ENCODE measurements around the gene NAV3.

The NAV3 gene

GRCh38 chr12:77932216-77932615 is 101.5 kb downstream of the NAV3 start:
- no peak overlapping the region for H3K9ac ChIP-seq (ENCODE audit: low read depth, low read length, poor library complexity)
- H3K79me1 ChIP-seq (ENCODE audit: low read depth, low read length): no peaks in the 10 kb centered on the region
- no peaks in the 10 kb centered on the region for H3K4me1 ChIP-seq (ENCODE audit: control insufficient read depth in 2 of 2, insufficient read depth in 1 of 2, low read depth in 1 of 2, low read length in 2 of 2)
- no CpG with 5 or more reads among the region's 2 CpGs for WGBS, 2 donors (ENCODE audit: extremely low coverage in 2 of 2, insufficient read length in 2 of 2, insufficient replicate concordance in 1 of 2)
- no peak overlapping the region for H3K4ac ChIP-seq (ENCODE audit: low read length)
- H3K4me3 ChIP-seq (ENCODE audit: low read length in 2 of 2): no peak overlapping the region
- no peak overlapping the region for H3K18ac ChIP-seq (ENCODE audit: low read length)
- H3K23ac ChIP-seq (ENCODE audit: low read depth, low read length, poor library complexity): no peak overlapping the region
- H2BK12ac ChIP-seq (ENCODE audit: low read length): no peak overlapping the region
- no peak overlapping the region for H4K8ac ChIP-seq (ENCODE audit: low read depth, low read length)
- H4K91ac ChIP-seq (ENCODE audit: low read depth, low read length, poor library complexity): no peak overlapping the region
- no peak overlapping the region for H2AK5ac ChIP-seq (ENCODE audit: low read depth, low read length)
- H3K27ac ChIP-seq (replicated peaks; ENCODE audit: low read length): no peak overlapping the region
- no peaks in the 10 kb centered on the region for H3K9me3 ChIP-seq (replicated peaks in 1 of 2; ENCODE audit: control insufficient read depth in 2 of 2, insufficient read depth in 1 of 2, low read depth in 1 of 2, low read length in 2 of 2)
- no peak overlapping the region for H2BK120ac ChIP-seq (ENCODE audit: low read depth, low read length)
- H3K14ac ChIP-seq (ENCODE audit: low read length): no peak overlapping the region
- no peak overlapping the region for H2BK15ac ChIP-seq (ENCODE audit: low read length)
- no peak overlapping the region for H2BK5ac ChIP-seq (ENCODE audit: low read length)
- no peaks in the 10 kb centered on the region for H3K36me3 ChIP-seq (replicated peaks in 1 of 2; ENCODE audit: control insufficient read depth in 2 of 2, insufficient read depth in 2 of 2, low read length in 2 of 2)
- H2AFZ ChIP-seq (ENCODE audit: low read length): no peak overlapping the region
- H3K4me2 ChIP-seq (ENCODE audit: insufficient read depth, low read length, poor library complexity, severe bottlenecking): no peak overlapping the region
- no peak for DNase-seq (ENCODE audit: low spot score)
- H3K27me3 ChIP-seq (ENCODE audit: control insufficient read depth in 3 of 3, insufficient read depth in 3 of 3, low read depth in 1 of 3, low read length in 3 of 3): no peaks in the 10 kb centered on the region

GRCh38 chr12:77938301-77938700 is 107.6 kb downstream of the NAV3 start:
- no peak overlapping the region for H2BK120ac ChIP-seq (ENCODE audit: low read depth, low read length)
- H3K4ac ChIP-seq (ENCODE audit: low read length): no peak overlapping the region
- no peak for DNase-seq (ENCODE audit: low spot score)
- no peaks in the 10 kb centered on the region for H3K79me1 ChIP-seq (ENCODE audit: low read depth, low read length)
- no peak overlapping the region for H4K8ac ChIP-seq (ENCODE audit: low read depth, low read length)
- no peak overlapping the region for H3K9ac ChIP-seq (ENCODE audit: low read depth, low read length, poor library complexity)
- H3K4me1 ChIP-seq (ENCODE audit: control insufficient read depth in 2 of 2, insufficient read depth in 1 of 2, low read depth in 1 of 2, low read length in 2 of 2): peaks cover 0 to 2% of the 10 kb centered on the region in 2 donors
- no peak overlapping the region for H3K4me3 ChIP-seq (ENCODE audit: low read length in 2 of 2)
- H2AFZ ChIP-seq (ENCODE audit: low read length): no peak overlapping the region
- no peak overlapping the region for H3K27ac ChIP-seq (replicated peaks; ENCODE audit: low read length)
- no peak overlapping the region for H2BK15ac ChIP-seq (ENCODE audit: low read length)
- no peak overlapping the region for H3K14ac ChIP-seq (ENCODE audit: low read length)
- no peak overlapping the region for H2AK5ac ChIP-seq (ENCODE audit: low read depth, low read length)
- no peak overlapping the region for H3K18ac ChIP-seq (ENCODE audit: low read length)
- H3K9me3 ChIP-seq (replicated peaks in 1 of 2; ENCODE audit: control insufficient read depth in 2 of 2, insufficient read depth in 1 of 2, low read depth in 1 of 2, low read length in 2 of 2): no peaks in the 10 kb centered on the region
- H2BK12ac ChIP-seq (ENCODE audit: low read length): no peak overlapping the region
- H3K36me3 ChIP-seq (replicated peaks in 1 of 2; ENCODE audit: control insufficient read depth in 2 of 2, insufficient read depth in 2 of 2, low read length in 2 of 2): no peaks in the 10 kb centered on the region
- no peak overlapping the region for H3K23ac ChIP-seq (ENCODE audit: low read depth, low read length, poor library complexity)
- no peak overlapping the region for H4K91ac ChIP-seq (ENCODE audit: low read depth, low read length, poor library complexity)
- H2BK5ac ChIP-seq (ENCODE audit: low read length): no peak overlapping the region
- H3K27me3 ChIP-seq (ENCODE audit: control insufficient read depth in 3 of 3, insufficient read depth in 3 of 3, low read depth in 1 of 3, low read length in 3 of 3): no peaks in the 10 kb centered on the region
- H3K4me2 ChIP-seq (ENCODE audit: insufficient read depth, low read length, poor library complexity, severe bottlenecking): no peak overlapping the region

GRCh38 chr12:77940011-77940423 is 109.3 kb downstream of the NAV3 start:
- Histone ChIP-seq H2BK12ac (ENCODE audit: low read length) (no peak overlapping the region), H3K14ac (ENCODE audit: low read length) (no peak overlapping the region), H3K9ac (ENCODE audit: low read depth, low read length, poor library complexity) (no peak overlapping the region), H2BK5ac (ENCODE audit: low read length) (no peak overlapping the region), H3K4me3 (ENCODE audit: low read length in 2 of 2) (no peak overlapping the region), H3K4me1 (ENCODE audit: control insufficient read depth in 2 of 2, insufficient read depth in 1 of 2, low read depth in 1 of 2, low read length in 2 of 2) (peaks cover 0 to 2% of the 10 kb centered on the region in 2 donors), H3K9me3 (replicated peaks in 1 of 2; ENCODE audit: control insufficient read depth in 2 of 2, insufficient read depth in 1 of 2, low read depth in 1 of 2, low read length in 2 of 2) (no peaks in the 10 kb centered on the region), H2BK120ac (ENCODE audit: low read depth, low read length) (no peak overlapping the region), H3K4ac (ENCODE audit: low read length) (no peak overlapping the region), H4K91ac (ENCODE audit: low read depth, low read length, poor library complexity) (no peak overlapping the region), H2BK15ac (ENCODE audit: low read length) (no peak overlapping the region), H3K27ac (replicated peaks; ENCODE audit: low read length) (no peak overlapping the region), H3K36me3 (replicated peaks in 1 of 2; ENCODE audit: control insufficient read depth in 2 of 2, insufficient read depth in 2 of 2, low read length in 2 of 2) (no peaks in the 10 kb centered on the region), H2AK5ac (ENCODE audit: low read depth, low read length) (no peak overlapping the region), H3K23ac (ENCODE audit: low read depth, low read length, poor library complexity) (no peak overlapping the region), H3K79me1 (ENCODE audit: low read depth, low read length) (no peaks in the 10 kb centered on the region), H2AFZ (ENCODE audit: low read length) (peak overlapping the region; percentile 21), H3K27me3 (ENCODE audit: control insufficient read depth in 3 of 3, insufficient read depth in 3 of 3, low read depth in 1 of 3, low read length in 3 of 3) (no peaks in the 10 kb centered on the region), H3K4me2 (ENCODE audit: insufficient read depth, low read length, poor library complexity, severe bottlenecking) (no peak overlapping the region), H4K8ac (ENCODE audit: low read depth, low read length) (no peak overlapping the region), H3K18ac (ENCODE audit: low read length) (no peak overlapping the region)
- no peak for DNase-seq (ENCODE audit: low spot score)
- WGBS, 2 donors (ENCODE audit: extremely low coverage in 2 of 2, insufficient read length in 2 of 2, insufficient replicate concordance in 1 of 2): no CpG with 5 or more reads among the region's 1 CpG

GRCh38 chr12:77940567-77940966 is 109.9 kb downstream of the NAV3 start:
- H2BK12ac ChIP-seq (ENCODE audit: low read length): no peak overlapping the region
- no peak overlapping the region for H3K23ac ChIP-seq (ENCODE audit: low read depth, low read length, poor library complexity)
- no peak overlapping the region for H3K27ac ChIP-seq (replicated peaks; ENCODE audit: low read length)
- no peaks in the 10 kb centered on the region for H3K79me1 ChIP-seq (ENCODE audit: low read depth, low read length)
- no peak overlapping the region for H3K4me2 ChIP-seq (ENCODE audit: insufficient read depth, low read length, poor library complexity, severe bottlenecking)
- H3K4ac ChIP-seq (ENCODE audit: low read length): no peak overlapping the region
- no CpG with 5 or more reads among the region's 2 CpGs for whole genome bisulfite sequencing, 2 donors (ENCODE audit: extremely low coverage in 2 of 2, insufficient read length in 2 of 2, insufficient replicate concordance in 1 of 2)
- peaks cover 0 to 2% of the 10 kb centered on the region in 2 donors for H3K4me1 ChIP-seq (ENCODE audit: control insufficient read depth in 2 of 2, insufficient read depth in 1 of 2, low read depth in 1 of 2, low read length in 2 of 2)
- no peak overlapping the region for H4K91ac ChIP-seq (ENCODE audit: low read depth, low read length, poor library complexity)
- no peaks in the 10 kb centered on the region for H3K36me3 ChIP-seq (replicated peaks in 1 of 2; ENCODE audit: control insufficient read depth in 2 of 2, insufficient read depth in 2 of 2, low read length in 2 of 2)
- H2AK5ac ChIP-seq (ENCODE audit: low read depth, low read length): no peak overlapping the region
- DNase-seq (ENCODE audit: low spot score): no peak
- peak overlapping the region; percentile 21 for H2AFZ ChIP-seq (ENCODE audit: low read length)
- no peak overlapping the region for H2BK5ac ChIP-seq (ENCODE audit: low read length)
- H4K8ac ChIP-seq (ENCODE audit: low read depth, low read length): no peak overlapping the region
- no peak overlapping the region for H3K18ac ChIP-seq (ENCODE audit: low read length)
- H3K9ac ChIP-seq (ENCODE audit: low read depth, low read length, poor library complexity): no peak overlapping the region
- H3K4me3 ChIP-seq (ENCODE audit: low read length in 2 of 2): no peak overlapping the region
- H3K9me3 ChIP-seq (replicated peaks in 1 of 2; ENCODE audit: control insufficient read depth in 2 of 2, insufficient read depth in 1 of 2, low read depth in 1 of 2, low read length in 2 of 2): no peaks in the 10 kb centered on the region
- no peak overlapping the region for H3K14ac ChIP-seq (ENCODE audit: low read length)
- H2BK120ac ChIP-seq (ENCODE audit: low read depth, low read length): no peak overlapping the region
- H2BK15ac ChIP-seq (ENCODE audit: low read length): no peak overlapping the region
- no peaks in the 10 kb centered on the region for H3K27me3 ChIP-seq (ENCODE audit: control insufficient read depth in 3 of 3, insufficient read depth in 3 of 3, low read depth in 1 of 3, low read length in 3 of 3)

All from neuronal stem cell (in vitro differentiated cells).